ENCODE measurements around the gene PIK3CG. TPM values are rescaled to one million over a fixed set of nuclear protein-coding genes. Genes with fewer than 3 reads are reported as not detected.

Gene PIK3CG
- total RNA-seq, 1 donor from 2014 or later: 0.82 TPM

GRCh38 chr7:106867641-106868351, 2.7 kb downstream of the PIK3CG start:
- no peaks in the 10 kb centered on the region for H3K27me3 Mint-ChIP-seq (ENCODE audit: low read depth, unreplicated experiment)
- Histone ChIP-seq H3K4me2 (ENCODE audit: low read length) (no peak overlapping the region), H3K36me3 (ENCODE audit: insufficient read depth, low read length) (no peaks in the 10 kb centered on the region), H3K79me2 (ENCODE audit: insufficient read depth, low read length) (no peaks in the 10 kb centered on the region), H3K27me3 (ENCODE audit: insufficient read depth, low read length) (no peaks in the 10 kb centered on the region), H3K4me3 (ENCODE audit: insufficient read depth, low read depth, low read length) (no peak overlapping the region), H3K9ac (ENCODE audit: low read length) (no peak overlapping the region), H3K9me3 (ENCODE audit: insufficient read depth, low read depth, low read length) (peaks cover 3% of the 10 kb centered on the region), H3K4me1 (ENCODE audit: insufficient read depth, low read length) (no peaks in the 10 kb centered on the region), H3K27ac (ENCODE audit: low read depth, low read length) (no peak overlapping the region), H2AFZ (ENCODE audit: low read depth, low read length) (no peak overlapping the region), H4K20me1 (ENCODE audit: insufficient read depth, low read length) (no peaks in the 10 kb centered on the region)
- H3K36me3 Mint-ChIP-seq (ENCODE audit: low read depth, unreplicated experiment): peaks cover 2% of the 10 kb centered on the region
- no peak overlapping the region for H3K4me3 Mint-ChIP-seq (ENCODE audit: unreplicated experiment)
- H3K9me3 Mint-ChIP-seq (ENCODE audit: unreplicated experiment): no peaks in the 10 kb centered on the region
- DNase-seq (ENCODE audit: low read depth): no peak
- peaks cover 10% of the 10 kb centered on the region for H3K4me1 Mint-ChIP-seq (ENCODE audit: low read depth, unreplicated experiment)
- TF ChIP-seq EZH2 (IDR thresholded peaks at IDR 0.05; ENCODE audit: insufficient read depth, low read length) (no peak), CTCF (IDR thresholded peaks at IDR 0.05; ENCODE audit: insufficient read depth, low read depth, low read length) (no peak)
- FAIRE-seq: no peak
- no peak overlapping the region for H3K27ac Mint-ChIP-seq (ENCODE audit: unreplicated experiment)

DNA sequence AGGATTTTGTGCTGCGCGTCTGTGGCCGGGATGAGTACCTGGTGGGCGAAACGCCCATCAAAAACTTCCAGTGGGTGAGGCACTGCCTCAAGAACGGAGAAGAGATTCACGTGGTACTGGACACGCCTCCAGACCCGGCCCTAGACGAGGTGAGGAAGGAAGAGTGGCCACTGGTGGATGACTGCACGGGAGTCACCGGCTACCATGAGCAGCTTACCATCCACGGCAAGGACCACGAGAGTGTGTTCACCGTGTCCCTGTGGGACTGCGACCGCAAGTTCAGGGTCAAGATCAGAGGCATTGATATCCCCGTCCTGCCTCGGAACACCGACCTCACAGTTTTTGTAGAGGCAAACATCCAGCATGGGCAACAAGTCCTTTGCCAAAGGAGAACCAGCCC, 3.3 kb downstream of the PIK3CG start:
- Histone ChIP-seq H4K20me1 (ENCODE audit: insufficient read depth, low read length) (no peaks in the 10 kb centered on the region), H3K27ac (ENCODE audit: low read depth, low read length) (no peak overlapping the region), H3K4me2 (ENCODE audit: low read length) (no peak overlapping the region), H3K4me3 (ENCODE audit: insufficient read depth, low read depth, low read length) (no peak overlapping the region), H3K79me2 (ENCODE audit: insufficient read depth, low read length) (no peaks in the 10 kb centered on the region), H3K4me1 (ENCODE audit: insufficient read depth, low read length) (no peaks in the 10 kb centered on the region), H3K36me3 (ENCODE audit: insufficient read depth, low read length) (no peaks in the 10 kb centered on the region), H3K9ac (ENCODE audit: low read length) (no peak overlapping the region), H3K27me3 (ENCODE audit: insufficient read depth, low read length) (no peaks in the 10 kb centered on the region), H2AFZ (ENCODE audit: low read depth, low read length) (no peak overlapping the region), H3K9me3 (ENCODE audit: insufficient read depth, low read depth, low read length) (peaks cover 3% of the 10 kb centered on the region)
- peaks cover 2% of the 10 kb centered on the region for H3K36me3 Mint-ChIP-seq (ENCODE audit: low read depth, unreplicated experiment)
- H3K4me1 Mint-ChIP-seq (ENCODE audit: low read depth, unreplicated experiment): peaks cover 10% of the 10 kb centered on the region
- H3K27ac Mint-ChIP-seq (ENCODE audit: unreplicated experiment): no peak overlapping the region
- H3K9me3 Mint-ChIP-seq (ENCODE audit: unreplicated experiment): no peaks in the 10 kb centered on the region
- no peak overlapping the region for H3K4me3 Mint-ChIP-seq (ENCODE audit: unreplicated experiment)
- no peaks in the 10 kb centered on the region for H3K27me3 Mint-ChIP-seq (ENCODE audit: low read depth, unreplicated experiment)
- TF ChIP-seq CTCF (IDR thresholded peaks at IDR 0.05; ENCODE audit: insufficient read depth, low read depth, low read length): no peak
- no peak for TF ChIP-seq EZH2 (IDR thresholded peaks at IDR 0.05; ENCODE audit: insufficient read depth, low read length)
- FAIRE-seq (no peak), DNase-seq (ENCODE audit: low read depth) (no peak)

- Mint-ChIP-seq H3K36me3 (ENCODE audit: low read depth, unreplicated experiment) (peaks cover 2% of the 10 kb centered on the region), H3K9me3 (ENCODE audit: unreplicated experiment) (no peaks in the 10 kb centered on the region), H3K27ac (ENCODE audit: unreplicated experiment) (no peak overlapping the region), H3K27me3 (ENCODE audit: low read depth, unreplicated experiment) (no peaks in the 10 kb centered on the region), H3K4me1 (ENCODE audit: low read depth, unreplicated experiment) (peaks cover 9% of the 10 kb centered on the region), H3K4me3 (ENCODE audit: unreplicated experiment) (no peak overlapping the region)
- FAIRE-seq: no peak
- H3K4me3 ChIP-seq (ENCODE audit: insufficient read depth, low read depth, low read length): no peak overlapping the region
- H2AFZ ChIP-seq (ENCODE audit: low read depth, low read length): no peak overlapping the region
- H4K20me1 ChIP-seq (ENCODE audit: insufficient read depth, low read length): no peaks in the 10 kb centered on the region
- TF ChIP-seq CTCF (IDR thresholded peaks at IDR 0.05; ENCODE audit: insufficient read depth, low read depth, low read length) (no peak), EZH2 (IDR thresholded peaks at IDR 0.05; ENCODE audit: insufficient read depth, low read length) (no peak)
- no peak for DNase-seq (ENCODE audit: low read depth)
- H3K36me3 ChIP-seq (ENCODE audit: insufficient read depth, low read length): no peaks in the 10 kb centered on the region
- no peaks in the 10 kb centered on the region for H3K4me1 ChIP-seq (ENCODE audit: insufficient read depth, low read length)
- no peak overlapping the region for H3K27ac ChIP-seq (ENCODE audit: low read depth, low read length)
- H3K79me2 ChIP-seq (ENCODE audit: insufficient read depth, low read length): no peaks in the 10 kb centered on the region
- H3K4me2 ChIP-seq (ENCODE audit: low read length): no peak overlapping the region
- H3K9ac ChIP-seq (ENCODE audit: low read length): no peak overlapping the region
- peaks cover 3% of the 10 kb centered on the region for H3K9me3 ChIP-seq (ENCODE audit: insufficient read depth, low read depth, low read length)
- no peaks in the 10 kb centered on the region for H3K27me3 ChIP-seq (ENCODE audit: insufficient read depth, low read length)
Measured at GRCh38 chr7:106869954-106870353, 4.9 kb downstream of the PIK3CG start.
